ENCODE data around the gene USP2.

Gene USP2

GRCh38 chr11:119342362-119343130 is 38.9 kb downstream of the USP2 start:
- peaks cover 20 to 23% of the 10 kb centered on the region in 2 donors for H3K4me1 ChIP-seq (ENCODE audit: control insufficient read depth in 1 of 2, insufficient read depth in 2 of 2, low read length in 2 of 2)
- H3K27me3 ChIP-seq (ENCODE audit: control insufficient read depth in 1 of 2, insufficient read depth in 2 of 2, low read length in 2 of 2), result peaks cover 0 to 9% of the 10 kb centered on the region in 2 donors

GRCh38 chr11:119342023-119342300 is 39.5 kb downstream of the USP2 start:
- peaks cover 26 to 29% of the 10 kb centered on the region in 2 donors for H3K4me1 ChIP-seq (ENCODE audit: control insufficient read depth in 1 of 2, insufficient read depth in 2 of 2, low read length in 2 of 2)
- H3K27ac ChIP-seq (ENCODE audit: low read depth, low read length), result no peak overlapping the region
- no peaks in the 10 kb centered on the region for H3K9me3 ChIP-seq (ENCODE audit: control insufficient read depth in 1 of 2, low read length in 2 of 2)
- H3K4me3 ChIP-seq (ENCODE audit: low read depth in 1 of 2, low read length in 2 of 2), result no peak overlapping the region
- no peak overlapping the region for H3K9ac ChIP-seq (ENCODE audit: low read depth in 1 of 2, low read length in 2 of 2)
- peaks cover 0 to 9% of the 10 kb centered on the region in 2 donors for H3K27me3 ChIP-seq (ENCODE audit: control insufficient read depth in 1 of 2, insufficient read depth in 2 of 2, low read length in 2 of 2)
- H3K36me3 ChIP-seq (ENCODE audit: control insufficient read depth in 1 of 2, insufficient read depth in 2 of 2, low read length in 2 of 2), result no peaks in the 10 kb centered on the region

More at GRCh38 chr11:119342362-119343130, 38.9 kb downstream of the USP2 start:
- Histone ChIP-seq H3K4me3 (ENCODE audit: low read depth in 1 of 2, low read length in 2 of 2) (no peak overlapping the region), H3K9me3 (ENCODE audit: control insufficient read depth in 1 of 2, low read length in 2 of 2) (no peaks in the 10 kb centered on the region), H3K9ac (ENCODE audit: low read depth in 1 of 2, low read length in 2 of 2) (no peak overlapping the region), H3K36me3 (ENCODE audit: control insufficient read depth in 1 of 2, insufficient read depth in 2 of 2, low read length in 2 of 2) (no peaks in the 10 kb centered on the region), H3K27ac (ENCODE audit: low read depth, low read length) (no peak overlapping the region)

GRCh38 chr11:119341222-119342022 is 40.1 kb downstream of the USP2 start:
- Histone ChIP-seq H3K4me3 (ENCODE audit: low read depth in 1 of 2, low read length in 2 of 2) (peak overlapping the region in 1 of 2 donors; percentile 46), H3K4me1 (ENCODE audit: control insufficient read depth in 1 of 2, insufficient read depth in 2 of 2, low read length in 2 of 2) (peaks cover 28 to 34% of the 10 kb centered on the region in 2 donors), H3K27me3 (ENCODE audit: control insufficient read depth in 1 of 2, insufficient read depth in 2 of 2, low read length in 2 of 2) (peaks cover 0 to 9% of the 10 kb centered on the region in 2 donors), H3K9me3 (ENCODE audit: control insufficient read depth in 1 of 2, low read length in 2 of 2) (no peaks in the 10 kb centered on the region), H3K36me3 (ENCODE audit: control insufficient read depth in 1 of 2, insufficient read depth in 2 of 2, low read length in 2 of 2) (no peaks in the 10 kb centered on the region), H3K9ac (ENCODE audit: low read depth in 1 of 2, low read length in 2 of 2) (no peak overlapping the region), H3K27ac (ENCODE audit: low read depth, low read length) (peak overlapping the region; percentile 23)

GRCh38 chr11:119340335-119341221 is 40.9 kb downstream of the USP2 start, which contains the start of gene C1QTNF5:
Gene C1QTNF5, minus strand, starts transcription at chr11:119340883. Its CDS starts 486 bp downstream, at chr11:119340397.
- Histone ChIP-seq H3K9me3 (ENCODE audit: control insufficient read depth in 1 of 2, low read length in 2 of 2) (no peaks in the 10 kb centered on the region), H3K27ac (ENCODE audit: low read depth, low read length) (peak within 1 kb of the TSS; percentile 76), H3K4me1 (ENCODE audit: control insufficient read depth in 1 of 2, insufficient read depth in 2 of 2, low read length in 2 of 2) (peaks cover 31 to 41% of the 10 kb centered on the region in 2 donors), H3K36me3 (ENCODE audit: control insufficient read depth in 1 of 2, insufficient read depth in 2 of 2, low read length in 2 of 2) (peaks cover 0 to 4% of the 10 kb centered on the region in 2 donors), H3K27me3 (ENCODE audit: control insufficient read depth in 1 of 2, insufficient read depth in 2 of 2, low read length in 2 of 2) (peaks cover 0 to 9% of the 10 kb centered on the region in 2 donors), H3K9ac (ENCODE audit: low read depth in 1 of 2, low read length in 2 of 2) (peak within 1 kb of the TSS; percentile 40 to 57), H3K4me3 (ENCODE audit: low read depth in 1 of 2, low read length in 2 of 2) (peak within 1 kb of the TSS; percentile 46 to 64)

GRCh38 chr11:119339589-119340334 is 41.7 kb downstream of the USP2 start:
- H3K9ac ChIP-seq (ENCODE audit: low read depth in 1 of 2, low read length in 2 of 2), result peak overlapping the region; percentile 40 to 57
- peaks cover 38 to 49% of the 10 kb centered on the region in 2 donors for H3K4me1 ChIP-seq (ENCODE audit: control insufficient read depth in 1 of 2, insufficient read depth in 2 of 2, low read length in 2 of 2)
- H3K27me3 ChIP-seq (ENCODE audit: control insufficient read depth in 1 of 2, insufficient read depth in 2 of 2, low read length in 2 of 2), result peaks cover 0 to 3% of the 10 kb centered on the region in 2 donors
- H3K36me3 ChIP-seq (ENCODE audit: control insufficient read depth in 1 of 2, insufficient read depth in 2 of 2, low read length in 2 of 2), result peaks cover 0 to 4% of the 10 kb centered on the region in 2 donors
- H3K4me3 ChIP-seq (ENCODE audit: low read depth in 1 of 2, low read length in 2 of 2), result peak overlapping the region; percentile 46 to 64
- peak overlapping the region; percentile 76 for H3K27ac ChIP-seq (ENCODE audit: low read depth, low read length)
- H3K9me3 ChIP-seq (ENCODE audit: control insufficient read depth in 1 of 2, low read length in 2 of 2), result no peaks in the 10 kb centered on the region

GRCh38 chr11:119338965-119339588 is 42.4 kb downstream of the USP2 start:
- peaks cover 38 to 52% of the 10 kb centered on the region in 2 donors for H3K4me1 ChIP-seq (ENCODE audit: control insufficient read depth in 1 of 2, insufficient read depth in 2 of 2, low read length in 2 of 2)
- H3K27ac ChIP-seq (ENCODE audit: low read depth, low read length), result peak overlapping the region; percentile 35
- H3K4me3 ChIP-seq (ENCODE audit: low read depth in 1 of 2, low read length in 2 of 2), result peak overlapping the region; percentile 46 to 64
- H3K36me3 ChIP-seq (ENCODE audit: control insufficient read depth in 1 of 2, insufficient read depth in 2 of 2, low read length in 2 of 2), result peaks cover 0 to 4% of the 10 kb centered on the region in 2 donors
- peaks cover 0 to 3% of the 10 kb centered on the region in 2 donors for H3K27me3 ChIP-seq (ENCODE audit: control insufficient read depth in 1 of 2, insufficient read depth in 2 of 2, low read length in 2 of 2)
- no peaks in the 10 kb centered on the region for H3K9me3 ChIP-seq (ENCODE audit: control insufficient read depth in 1 of 2, low read length in 2 of 2)
- H3K9ac ChIP-seq (ENCODE audit: low read depth in 1 of 2, low read length in 2 of 2), result peak overlapping the region; percentile 26 to 57

GRCh38 chr11:119338318-119338890 is 43.1 kb downstream of the USP2 start:
- no peaks in the 10 kb centered on the region for H3K9me3 ChIP-seq (ENCODE audit: control insufficient read depth in 1 of 2, low read length in 2 of 2)
- peaks cover 38 to 57% of the 10 kb centered on the region in 2 donors for H3K4me1 ChIP-seq (ENCODE audit: control insufficient read depth in 1 of 2, insufficient read depth in 2 of 2, low read length in 2 of 2)
- no peak overlapping the region for H3K9ac ChIP-seq (ENCODE audit: low read depth in 1 of 2, low read length in 2 of 2)
- H3K4me3 ChIP-seq (ENCODE audit: low read depth in 1 of 2, low read length in 2 of 2), result no peak overlapping the region
- peaks cover 0 to 4% of the 10 kb centered on the region in 2 donors for H3K36me3 ChIP-seq (ENCODE audit: control insufficient read depth in 1 of 2, insufficient read depth in 2 of 2, low read length in 2 of 2)
- no peak overlapping the region for H3K27ac ChIP-seq (ENCODE audit: low read depth, low read length)
- peaks cover 0 to 3% of the 10 kb centered on the region in 2 donors for H3K27me3 ChIP-seq (ENCODE audit: control insufficient read depth in 1 of 2, insufficient read depth in 2 of 2, low read length in 2 of 2)

GRCh38 chr11:119337581-119338317 is 43.7 kb downstream of the USP2 start:
- Histone ChIP-seq H3K9me3 (ENCODE audit: control insufficient read depth in 1 of 2, low read length in 2 of 2) (no peaks in the 10 kb centered on the region), H3K27ac (ENCODE audit: low read depth, low read length) (peak overlapping the region; percentile 59), H3K4me3 (ENCODE audit: low read depth in 1 of 2, low read length in 2 of 2) (no peak overlapping the region), H3K9ac (ENCODE audit: low read depth in 1 of 2, low read length in 2 of 2) (peak overlapping the region in 1 of 2 donors; percentile 25), H3K27me3 (ENCODE audit: control insufficient read depth in 1 of 2, insufficient read depth in 2 of 2, low read length in 2 of 2) (peaks cover 0 to 3% of the 10 kb centered on the region in 2 donors), H3K36me3 (ENCODE audit: control insufficient read depth in 1 of 2, insufficient read depth in 2 of 2, low read length in 2 of 2) (peaks cover 0 to 4% of the 10 kb centered on the region in 2 donors), H3K4me1 (ENCODE audit: control insufficient read depth in 1 of 2, insufficient read depth in 2 of 2, low read length in 2 of 2) (peaks cover 38 to 57% of the 10 kb centered on the region in 2 donors)

Data from duodenal mucosa (tissue), 2 donors.